Heart left ventricle (tissue), 16 donors: ENCODE measurements around the gene ZNF837. TPM values are rescaled to one million over a fixed set of nuclear protein-coding genes. Genes with fewer than 3 reads are reported as not detected.

Experiments
- ATAC-seq, 4 donors: fragments of 200-7000 bp; cut with Tn5 transposase; one replicate each; pipeline ENCODE4 v1.9.1; 2020 to 2022; ENCODE audit warnings: moderate library complexity in 4 of 4, mild to moderate bottlenecking in 3 of 4, moderate number of reproducible peaks in 1 of 4
- DNase-seq, 5 donors: peaks; one replicate each; pipeline ENCODE4 v3.0.0-alpha.2; 2020
- H3K27ac ChIP-seq, 12 donors: fragments of 200-600 bp; sonication (generic) in 4 of 12; one replicate each; pipeline versions ENCODE4 v1.5.0 to v1.8.0; 2016 to 2022; ENCODE audit warnings: mild to moderate bottlenecking in 2 of 12
- H3K27me3 ChIP-seq, 9 donors: fragments of 200-600 bp; sonication (generic) in 2 of 9; one replicate each; pipeline versions ENCODE4 v1.5.1 to v1.8.0; 2016 to 2022; ENCODE audit warnings: mild to moderate bottlenecking in 3 of 9
- H3K36me3 ChIP-seq, 9 donors: fragments of 200-600 bp; sonication (generic) in 2 of 9; one replicate each; pipeline versions ENCODE4 v1.5.0 to v1.8.0; 2018 to 2022; ENCODE audit warnings: mild to moderate bottlenecking in 2 of 9
- H3K4me1 ChIP-seq, 12 donors: fragments of 200-600 bp; sonication (generic) in 4 of 12; one replicate each; pipeline versions ENCODE4 v1.5.0 to v1.8.0; 2016 to 2022; ENCODE audit warnings: mild to moderate bottlenecking in 3 of 12
- H3K4me3 ChIP-seq, 12 donors: fragments of 200-600 bp; sonication (generic) in 4 of 12; one replicate each; pipeline versions ENCODE4 v1.5.0 to v1.8.0; 2017 to 2022; ENCODE audit warnings: mild to moderate bottlenecking in 9 of 12, moderate library complexity in 4 of 12
- H3K9me3 ChIP-seq, 12 donors: fragments of 200-600 bp; sonication (generic) in 4 of 12; one replicate each; pipeline versions ENCODE4 v1.5.0 to v1.8.0; 2016 to 2022; ENCODE audit warnings: mild to moderate bottlenecking in 1 of 12
- CTCF ChIP-seq, 12 donors: fragments of 200-600 bp; sonication (generic) in 4 of 12; IDR thresholded peaks; one replicate each; pipeline versions ENCODE4 v1.5.0 to v1.8.0; 2018 to 2022; ENCODE audit warnings: antibody characterized with exemption in 12 of 12, mild to moderate bottlenecking in 5 of 12
- POLR2A ChIP-seq, 2 donors: fragments of 450-650 bp; IDR thresholded peaks; one replicate each; pipeline ENCODE4 v1.6.1; 2017; ENCODE audit warnings: antibody characterized with exemption in 2 of 2, mild to moderate bottlenecking in 2 of 2, moderate library complexity in 2 of 2
- WGBS, 4 donors: extraction: QIAGEN DNeasy Blood & Tissue Kit in 2 of 4; methylation state at CpG; one replicate each; pipeline versions ENCODE4 v1.1.5 to v1.1.7; 2013 to 2018; 5-methylcytosine and 5-hydroxymethylcytosine counted together
- intact Hi-C, 10 donors: fragments of 100-400 bp; cut with DNase I; formaldehyde crosslinking; loops; one replicate each; pipeline versions ENCODE4 v1.11.1 to v1.14.2; 2022
- long read RNA-seq, 3 donors: library from polyadenylated mRNA; unstranded; transcript quantifications; one replicate each; pipeline ENCODE4 v2.0.0, GENCODE V29; 2020 to 2021
- polyA plus RNA-seq, 2 donors: library from polyadenylated mRNA; stranded (reverse); fragments of 200-250 nt; gene quantifications; one replicate each; pipeline ENCODE4 v1.2.3, GENCODE V29; 2013
- total RNA-seq, 9 donors: library from RNA; depleted of rRNA in 2 of 9; stranded (reverse); fragments of >200 nt in 2 of 9; fragmentation: NEBNext Ultra II Directional in 3 of 9; extraction: Animal tissue kit (Norgen Biotek cat#: 25700) in 3 of 9; gene quantifications; one replicate each; pipeline versions ENCODE4 v1.1.0 to v1.2.4, GENCODE V29; 2016 to 2023
- donor health status: ischemic (EF 13 %, LVEDD 7.1; RV severe dilation, severe dysfunction).
- donor health status: healthy with polysubstance abuse.
- donor health status: DM: no; HTN: yes; CAD: no.
- donor health status: DM: no; HTN: no; CAD: no.
- donor health status: ischemic (EF 25% LVEDD 6.9; RV normal size, moderate dysfunction).
- donor health status: ischemic (EF 25% LVEDD 5.7; RV mildly dilated, moderate dysfunction).
- donor health status: healthy.
- donor health status: DM: yes; HTN: yes; CAD: no.
- donor health status: ischemic (EF 35%, LVEDD 5.7; RV mildly dilated, moderate dysfunction).
- donor health status: nonischemic (EF 11% LVEDD 7.7; RV severe dilation, severe dysfunction).
- donor health status: DM: yes; HTN: yes; CAD: no.
- donor health status: PGD.
- donor health status: ischemic (EF 29% LVEDD 5.4; RV normal size, mild dysfunction).
- donor health status: nonischemic (EF 23%, LVEDD 6.1; RV moderate dilation, normal function).

The ZNF837 gene
- total RNA-seq (under 1 TPM in 7 of 9 donors, not detected in 2; 0.17 to 0.75 (median 0.63) TPM), polyA plus RNA-seq (under 1 TPM; 0.24 to 0.57 TPM)
- long read RNA-seq, donor 1, partial matches to known transcripts = 0 of 1 reads
- long read RNA-seq, donor 1, other reads (novel, unspliced or antisense) = 1 of 1 reads
- long read RNA-seq, donor 2 = 0 reads
- long read RNA-seq, donor 3 = 0 reads

GRCh38 chr19:58380662-58381459 lies at the start of gene ZNF837:
Gene ZNF837 (minus strand): TSS chr19:58381030. CDS start chr19:58369332, 11,698 bp downstream.
- no peaks in the 10 kb centered on the region for H3K27me3 ChIP-seq
- no peaks in the 10 kb centered on the region for H3K36me3 ChIP-seq
- peaks cover 2 to 33% (median 24%) of the 10 kb centered on the region in 12 donors for H3K4me1 ChIP-seq
- no peak for TF ChIP-seq CTCF (IDR thresholded peaks at IDR 0.05)
- TF ChIP-seq POLR2A (IDR thresholded peaks at IDR 0.05) = peak in 1 of 2 donors; percentile 75
- ATAC-seq (peak; percentile 95 to 96 (median 96)), DNase-seq (peak; percentile 99 to 100 (median 99))
- intact Hi-C loops = loop anchor here in 4 of 10 donors (1.0 to 5.0 kb wide), 5 partner anchors 20 to 60 kb away; partner anchors contain the start of genes ZSCAN22 (in 2 of the 4) and ZNF132 (in 1 of the 4)
- peak within 1 kb of the TSS; percentile 85 to 98 (median 95) for H3K27ac ChIP-seq
- peak within 1 kb of the TSS; percentile 57 to 94 (median 83) for H3K4me3 ChIP-seq
- WGBS, 4 donors = 0 to 1% (median 0%) methylated on average over 46 to 83 of the region's 83 CpGs
- H3K9me3 ChIP-seq = no peaks in the 10 kb centered on the region

DNA sequence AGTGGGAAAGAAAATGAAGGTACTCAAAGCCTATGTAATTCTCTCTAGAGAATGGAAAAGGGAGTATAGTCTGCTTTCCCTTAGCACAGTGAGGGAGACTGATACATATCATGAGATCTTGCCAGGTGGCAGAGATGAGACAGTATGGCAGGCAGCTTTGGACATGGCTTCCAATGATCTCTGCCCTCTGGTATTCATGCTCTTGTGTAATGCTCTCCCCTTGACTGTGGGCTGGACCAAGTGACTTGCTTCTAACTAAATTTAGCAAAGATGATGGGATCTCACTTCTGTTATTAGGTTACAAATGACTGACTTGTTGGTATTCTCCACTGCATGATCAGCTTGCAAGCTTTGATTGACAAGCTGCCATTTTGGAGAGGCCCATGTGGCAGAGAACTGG lies 48.9 kb upstream of the ZNF837 start:
- intact Hi-C loops = no loop called here
- H3K36me3 ChIP-seq = peaks cover 11 to 32% (median 16%) of the 10 kb centered on the region in 9 donors
- peaks cover 12 to 91% (median 69%) of the 10 kb centered on the region in 12 donors for H3K9me3 ChIP-seq
- no peaks in the 10 kb centered on the region for H3K27me3 ChIP-seq
- no peak overlapping the region for H3K4me3 ChIP-seq
- H3K27ac ChIP-seq = no peak overlapping the region
- no peaks in the 10 kb centered on the region for H3K4me1 ChIP-seq
- ATAC-seq = peak in 1 of 4 donors; percentile 24
- no peak for DNase-seq
- TF ChIP-seq CTCF (IDR thresholded peaks at IDR 0.05) = no peak
- no peak for TF ChIP-seq POLR2A (IDR thresholded peaks at IDR 0.05)

- ATAC-seq (no peak), DNase-seq (no peak)
- H3K4me3 ChIP-seq = no peak overlapping the region
- intact Hi-C loops = no loop called here
- no peaks in the 10 kb centered on the region for H3K27me3 ChIP-seq
- H3K27ac ChIP-seq = no peak overlapping the region
- peaks cover 4 to 80% (median 57%) of the 10 kb centered on the region in 12 donors for H3K9me3 ChIP-seq
- peaks cover 0 to 21% (median 5%) of the 10 kb centered on the region in 9 donors for H3K36me3 ChIP-seq
- TF ChIP-seq CTCF (IDR thresholded peaks at IDR 0.05) (no peak), POLR2A (IDR thresholded peaks at IDR 0.05) (no peak)
- no peaks in the 10 kb centered on the region for H3K4me1 ChIP-seq
- 63 to 83% (median 74%) methylated on average over 1 of the region's 1 CpG for WGBS, 4 donors
These were observed 47.8 kb upstream of the ZNF837 start for GRCh38 chr19:58428617-58429016.

DNA sequence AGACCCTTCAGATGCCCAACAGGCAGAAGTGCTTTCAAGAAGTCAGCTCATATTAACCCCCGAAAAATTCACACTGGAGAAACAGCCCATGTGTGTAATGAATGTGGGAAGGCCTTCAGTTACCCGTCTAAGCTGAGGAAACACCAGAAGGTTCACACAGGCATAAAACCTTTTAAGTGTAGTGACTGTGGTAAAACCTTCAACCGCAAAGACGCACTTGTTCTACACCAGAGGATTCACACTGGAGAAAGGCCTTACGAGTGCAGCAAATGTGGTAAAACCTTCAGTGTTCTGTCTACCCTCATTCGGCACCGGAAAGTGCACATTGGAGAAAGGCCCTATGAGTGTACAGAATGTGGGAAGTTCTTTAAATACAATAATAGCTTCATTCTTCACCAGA lies 36.2 kb upstream of the ZNF837 start:
- DNase-seq = no peak
- TF ChIP-seq CTCF (IDR thresholded peaks at IDR 0.05) (no peak), POLR2A (IDR thresholded peaks at IDR 0.05) (no peak)
- no peak overlapping the region for H3K27ac ChIP-seq
- H3K4me3 ChIP-seq = no peak overlapping the region
- intact Hi-C loops = no loop called here
- peaks cover 0 to 7% (median 0%) of the 10 kb centered on the region in 12 donors for H3K9me3 ChIP-seq
- WGBS, 4 donors = 96 to 98% (median 97%) methylated on average over 7 of the region's 7 CpGs
- peaks cover 3 to 65% (median 43%) of the 10 kb centered on the region in 9 donors for H3K36me3 ChIP-seq
- no peaks in the 10 kb centered on the region for H3K27me3 ChIP-seq
- H3K4me1 ChIP-seq = no peaks in the 10 kb centered on the region
- no peak for ATAC-seq
